ENCODE measurements around the gene CLDN7.
A peak's percentile ranks its signal among the peaks of the same experiment; 100 is the strongest.

The CLDN7 gene

DNA sequence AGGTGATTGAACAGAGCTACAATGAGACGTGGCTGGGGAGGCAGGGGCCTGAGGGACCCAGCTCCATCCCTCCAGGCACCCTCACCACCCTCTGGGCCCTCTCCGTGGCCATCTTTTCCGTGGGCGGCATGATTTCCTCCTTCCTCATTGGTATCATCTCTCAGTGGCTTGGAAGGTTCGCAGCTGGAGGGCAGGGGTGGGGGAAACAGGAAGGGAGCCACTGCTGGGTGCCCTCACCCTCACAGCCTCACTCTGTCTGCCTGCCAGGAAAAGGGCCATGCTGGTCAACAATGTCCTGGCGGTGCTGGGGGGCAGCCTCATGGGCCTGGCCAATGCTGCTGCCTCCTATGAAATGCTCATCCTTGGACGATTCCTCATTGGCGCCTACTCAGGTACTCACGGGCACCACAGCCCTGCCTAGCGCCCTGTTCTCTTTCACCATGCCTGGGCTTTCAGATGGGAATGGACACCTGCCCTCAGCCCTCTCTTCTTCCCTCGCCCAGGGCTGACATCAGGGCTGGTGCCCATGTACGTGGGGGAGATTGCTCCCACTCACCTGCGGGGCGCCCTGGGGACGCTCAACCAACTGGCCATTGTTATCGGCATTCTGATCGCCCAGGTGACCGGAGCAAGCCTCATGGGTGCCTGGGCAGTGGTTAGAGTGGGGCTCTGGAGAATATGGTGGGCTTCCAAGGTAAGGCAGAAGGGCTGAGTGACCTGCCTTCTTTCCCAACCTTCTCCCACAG, 21.4 kb upstream of the CLDN7 start:
- peak; percentile 11 for DNase-seq (ENCODE audit: low spot score)
- TF ChIP-seq, protein P1, sequence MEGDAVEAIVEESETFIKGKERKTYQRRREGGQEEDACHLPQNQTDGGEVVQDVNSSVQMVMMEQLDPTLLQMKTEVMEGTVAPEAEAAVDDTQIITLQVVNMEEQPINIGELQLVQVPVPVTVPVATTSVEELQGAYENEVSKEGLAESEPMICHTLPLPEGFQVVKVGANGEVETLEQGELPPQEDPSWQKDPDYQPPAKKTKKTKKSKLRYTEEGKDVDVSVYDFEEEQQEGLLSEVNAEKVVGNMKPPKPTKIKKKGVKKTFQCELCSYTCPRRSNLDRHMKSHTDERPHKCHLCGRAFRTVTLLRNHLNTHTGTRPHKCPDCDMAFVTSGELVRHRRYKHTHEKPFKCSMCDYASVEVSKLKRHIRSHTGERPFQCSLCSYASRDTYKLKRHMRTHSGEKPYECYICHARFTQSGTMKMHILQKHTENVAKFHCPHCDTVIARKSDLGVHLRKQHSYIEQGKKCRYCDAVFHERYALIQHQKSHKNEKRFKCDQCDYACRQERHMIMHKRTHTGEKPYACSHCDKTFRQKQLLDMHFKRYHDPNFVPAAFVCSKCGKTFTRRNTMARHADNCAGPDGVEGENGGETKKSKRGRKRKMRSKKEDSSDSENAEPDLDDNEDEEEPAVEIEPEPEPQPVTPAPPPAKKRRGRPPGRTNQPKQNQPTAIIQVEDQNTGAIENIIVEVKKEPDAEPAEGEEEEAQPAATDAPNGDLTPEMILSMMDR (IDR thresholded peaks at IDR 0.05; ENCODE audit: extremely low read depth, missing control alignments): no peak

DNA sequence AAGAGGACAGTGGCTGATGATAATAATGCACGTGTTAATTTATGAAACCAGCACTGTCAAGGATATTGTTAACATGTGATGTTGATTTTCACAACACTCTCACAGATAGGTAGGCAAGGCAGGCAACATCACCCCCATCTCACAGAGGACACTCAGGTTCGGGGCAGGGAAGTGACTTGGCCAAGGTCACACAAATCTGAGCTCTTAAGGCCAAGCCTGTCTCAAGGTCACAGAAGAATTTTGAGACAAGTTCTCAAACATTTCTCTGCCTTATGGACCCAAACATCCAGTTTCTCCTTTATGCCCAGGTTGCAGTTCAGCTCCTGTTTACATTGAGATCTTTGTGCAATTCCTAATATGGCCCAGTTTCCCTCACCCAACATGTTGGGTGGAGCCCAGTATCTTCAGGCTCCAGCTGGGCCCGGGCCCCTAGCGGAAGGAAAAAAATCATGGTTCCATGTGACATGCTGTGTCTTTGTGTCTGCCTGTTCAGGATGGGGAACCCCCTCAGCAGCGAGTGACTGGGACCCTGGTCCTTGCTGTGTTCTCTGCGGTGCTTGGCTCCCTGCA, 20.6 kb upstream of the CLDN7 start:
- peak; percentile 36 for DNase-seq (ENCODE audit: low spot score)

DNA sequence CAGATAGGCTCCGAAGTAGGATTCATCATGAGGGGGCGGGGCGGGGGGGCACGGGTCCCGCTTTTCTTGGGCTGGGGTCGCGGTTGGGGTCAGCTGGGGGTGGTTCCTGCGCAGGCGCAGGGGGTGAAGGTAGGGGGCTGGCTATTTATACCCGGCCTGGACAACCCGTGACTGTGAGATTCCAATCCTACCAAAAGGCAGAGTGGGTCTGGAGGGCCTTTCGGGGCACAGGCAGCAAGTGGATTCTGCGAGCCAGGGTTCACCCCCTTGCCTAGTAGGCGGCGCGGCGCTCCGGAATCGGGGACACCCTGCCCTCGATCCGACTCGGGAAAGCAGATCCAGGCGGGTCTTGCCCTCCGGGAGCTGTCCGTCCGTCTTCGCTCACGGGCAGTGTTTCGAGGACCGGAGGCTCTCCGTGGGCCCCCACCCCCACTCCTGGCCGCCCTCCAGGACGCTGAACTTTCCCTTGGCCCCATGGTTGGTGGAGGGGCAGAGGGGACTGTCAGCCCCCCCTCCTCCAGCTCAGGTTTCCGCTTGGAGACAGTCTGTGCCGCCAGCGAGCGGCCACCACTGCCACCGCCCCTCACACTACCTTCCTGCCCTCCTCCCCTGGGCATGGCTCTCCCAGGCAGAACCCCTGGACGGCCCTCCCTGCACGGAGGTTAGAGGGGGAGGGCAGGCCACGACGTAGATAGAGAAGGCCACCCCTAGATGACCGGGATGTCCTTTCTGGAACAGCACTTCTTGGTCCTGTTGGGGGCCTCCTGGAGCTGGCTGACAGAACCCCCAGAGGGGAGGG, 19.9 kb upstream of the CLDN7 start:
- peak; percentile 14 for DNase-seq (ENCODE audit: low spot score)
- TF ChIP-seq, protein P1 (IDR thresholded peaks at IDR 0.05; ENCODE audit: extremely low read depth, missing control alignments): no peak

More for the DNA sequence above, 20.6 kb upstream of the CLDN7 start:
- TF ChIP-seq, protein P1 (IDR thresholded peaks at IDR 0.05; ENCODE audit: extremely low read depth, missing control alignments): no peak

DNA sequence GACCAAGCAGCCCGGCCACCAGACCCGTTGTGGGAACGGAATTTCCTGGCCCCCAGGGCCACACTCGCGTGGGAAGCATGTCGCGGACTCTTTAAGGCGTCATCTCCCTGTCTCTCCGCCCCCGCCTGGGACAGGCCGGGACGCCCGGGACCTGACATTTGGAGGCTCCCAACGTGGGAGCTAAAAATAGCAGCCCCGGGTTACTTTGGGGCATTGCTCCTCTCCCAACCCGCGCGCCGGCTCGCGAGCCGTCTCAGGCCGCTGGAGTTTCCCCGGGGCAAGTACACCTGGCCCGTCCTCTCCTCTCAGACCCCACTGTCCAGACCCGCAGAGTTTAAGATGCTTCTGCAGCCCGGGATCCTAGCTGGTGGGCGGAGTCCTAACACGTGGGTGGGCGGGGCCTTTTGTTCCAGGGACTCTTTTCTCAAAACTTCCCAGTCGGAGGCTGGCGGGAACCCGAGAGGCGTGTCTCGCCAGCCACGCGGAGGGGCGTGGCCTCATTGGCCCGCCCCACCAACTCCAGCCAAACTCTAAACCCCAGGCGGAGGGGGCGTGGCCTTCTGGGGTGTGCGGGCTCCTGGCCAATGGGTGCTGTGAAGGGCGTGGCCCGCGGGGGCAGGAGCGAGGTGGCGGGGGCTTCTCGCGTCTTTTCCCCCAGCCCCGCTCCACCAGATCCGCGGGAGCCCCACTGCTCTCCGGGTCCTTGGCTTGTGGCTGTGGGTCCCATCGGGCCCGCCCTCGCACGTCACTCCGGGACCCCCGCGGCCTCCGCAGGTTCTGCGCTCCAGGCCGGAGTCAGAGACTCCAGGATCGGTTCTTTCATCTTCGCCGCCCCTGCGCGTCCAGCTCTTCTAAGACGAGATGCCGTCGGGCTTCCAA, 19.0 kb upstream of the CLDN7 start, which contains the start of gene SLC2A4:
TSS of gene SLC2A4 (plus strand) at position 645 of the 879 bp plus-strand sequence. CDS start at position 862, 217 bp downstream.
- peak; percentile 96 for DNase-seq (ENCODE audit: low spot score)
- TF ChIP-seq, protein P1 (IDR thresholded peaks at IDR 0.05; ENCODE audit: extremely low read depth, missing control alignments): no peak

DNA sequence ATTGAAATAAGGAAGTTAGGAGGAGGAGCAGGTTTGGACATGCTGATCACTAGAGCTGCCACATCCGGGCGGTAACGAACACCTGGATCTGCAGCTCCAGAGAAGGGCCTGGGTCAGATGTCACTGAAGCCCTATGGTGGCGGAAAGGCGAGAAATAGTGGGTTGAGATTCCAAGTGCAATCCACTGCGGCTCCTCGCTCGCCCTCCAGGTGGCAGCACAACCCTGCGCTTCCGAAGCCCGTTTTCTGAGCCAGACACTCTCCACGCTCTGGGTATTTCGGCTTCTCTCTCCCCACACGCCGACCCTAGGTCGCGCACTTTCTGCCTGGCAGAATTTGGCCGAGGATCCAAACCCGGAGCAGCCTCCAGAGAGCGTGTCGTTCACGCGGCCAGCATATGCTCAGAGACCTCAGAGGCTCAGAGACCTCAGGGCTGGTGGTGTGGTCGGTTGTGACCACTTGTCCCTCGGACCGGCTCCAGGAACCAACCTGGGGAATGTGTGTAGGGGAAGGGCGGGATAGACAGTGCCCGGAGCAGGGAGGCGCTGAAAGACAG, 18.3 kb upstream of the CLDN7 start:
- TF ChIP-seq, protein P1 (IDR thresholded peaks at IDR 0.05; ENCODE audit: extremely low read depth, missing control alignments): peak; percentile 88
- peak; percentile 91 for DNase-seq (ENCODE audit: low spot score)

DNA sequence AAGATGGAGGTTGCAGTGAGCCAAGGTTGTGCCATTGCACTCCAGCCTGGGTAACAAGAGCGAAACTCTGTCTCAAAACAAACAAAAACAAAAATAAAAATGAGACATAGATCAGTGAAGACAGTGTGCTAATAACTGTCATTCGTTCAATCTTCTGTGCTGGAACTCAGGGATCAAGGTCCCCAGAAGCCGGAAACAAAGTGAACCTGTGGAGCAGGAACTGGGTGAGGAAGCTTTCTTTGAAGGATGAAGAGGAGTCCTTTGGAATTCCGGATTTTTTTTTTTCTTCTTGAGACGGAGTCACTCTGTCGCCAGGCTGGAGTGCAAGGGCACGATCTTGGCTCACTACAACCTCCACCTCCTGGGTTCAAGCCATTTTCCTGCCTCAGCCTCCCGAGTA, 17.2 kb upstream of the CLDN7 start:
- DNase-seq (ENCODE audit: low spot score): no peak
- TF ChIP-seq, protein P1 (IDR thresholded peaks at IDR 0.05; ENCODE audit: extremely low read depth, missing control alignments): no peak
